ENCODE measurements around the gene TTI1.

The TTI1 gene

DNA sequence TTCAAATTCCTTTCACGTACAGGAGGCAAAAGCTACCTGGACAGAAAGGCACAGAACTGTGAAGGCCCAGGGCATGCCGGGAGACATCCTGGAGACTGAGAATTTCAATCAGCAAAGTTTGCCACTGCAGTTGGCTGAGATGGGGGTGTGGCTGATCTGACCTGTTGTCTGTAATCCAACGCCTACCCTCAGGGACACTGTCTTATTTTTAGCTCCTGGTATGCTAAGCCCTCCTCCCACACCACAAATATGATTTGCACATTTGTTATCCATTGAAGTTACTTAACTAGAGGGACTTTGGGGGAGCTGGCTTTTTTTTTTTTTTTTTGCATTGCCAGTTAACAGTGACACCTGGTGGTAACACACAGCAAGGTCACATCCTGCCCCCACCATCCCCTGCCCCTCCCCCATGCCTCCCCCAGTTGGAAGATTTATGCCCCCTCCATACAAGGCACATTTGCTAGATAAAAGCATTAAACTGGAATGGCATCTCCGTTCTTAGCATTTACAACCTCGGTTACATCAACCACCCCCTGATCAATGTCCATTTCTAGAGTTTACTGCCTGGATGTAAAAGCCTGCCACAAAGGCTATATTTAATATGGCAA is 40.4 kb downstream of the TTI1 start:
- Histone ChIP-seq H3K4me2 (ENCODE audit: low read length) (no peak overlapping the region), H3K9ac (no peak overlapping the region), H2AFZ (no peak overlapping the region), H3K36me3 (ENCODE audit: control insufficient read depth, insufficient read depth, low read length) (no peaks in the 10 kb centered on the region), H3K4me3 (ENCODE audit: low read depth, low read length) (no peak overlapping the region), H3K9me3 (ENCODE audit: control insufficient read depth, low read length) (no peaks in the 10 kb centered on the region), H3K79me2 (no peaks in the 10 kb centered on the region), H3K4me1 (peaks cover 12% of the 10 kb centered on the region), H3K27me3 (ENCODE audit: control insufficient read depth, insufficient read depth, low read length) (no peaks in the 10 kb centered on the region), H3K27ac (no peak overlapping the region)
- TF ChIP-seq, protein P1, sequence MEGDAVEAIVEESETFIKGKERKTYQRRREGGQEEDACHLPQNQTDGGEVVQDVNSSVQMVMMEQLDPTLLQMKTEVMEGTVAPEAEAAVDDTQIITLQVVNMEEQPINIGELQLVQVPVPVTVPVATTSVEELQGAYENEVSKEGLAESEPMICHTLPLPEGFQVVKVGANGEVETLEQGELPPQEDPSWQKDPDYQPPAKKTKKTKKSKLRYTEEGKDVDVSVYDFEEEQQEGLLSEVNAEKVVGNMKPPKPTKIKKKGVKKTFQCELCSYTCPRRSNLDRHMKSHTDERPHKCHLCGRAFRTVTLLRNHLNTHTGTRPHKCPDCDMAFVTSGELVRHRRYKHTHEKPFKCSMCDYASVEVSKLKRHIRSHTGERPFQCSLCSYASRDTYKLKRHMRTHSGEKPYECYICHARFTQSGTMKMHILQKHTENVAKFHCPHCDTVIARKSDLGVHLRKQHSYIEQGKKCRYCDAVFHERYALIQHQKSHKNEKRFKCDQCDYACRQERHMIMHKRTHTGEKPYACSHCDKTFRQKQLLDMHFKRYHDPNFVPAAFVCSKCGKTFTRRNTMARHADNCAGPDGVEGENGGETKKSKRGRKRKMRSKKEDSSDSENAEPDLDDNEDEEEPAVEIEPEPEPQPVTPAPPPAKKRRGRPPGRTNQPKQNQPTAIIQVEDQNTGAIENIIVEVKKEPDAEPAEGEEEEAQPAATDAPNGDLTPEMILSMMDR (IDR thresholded peaks at IDR 0.05), result peak; percentile 42

DNA sequence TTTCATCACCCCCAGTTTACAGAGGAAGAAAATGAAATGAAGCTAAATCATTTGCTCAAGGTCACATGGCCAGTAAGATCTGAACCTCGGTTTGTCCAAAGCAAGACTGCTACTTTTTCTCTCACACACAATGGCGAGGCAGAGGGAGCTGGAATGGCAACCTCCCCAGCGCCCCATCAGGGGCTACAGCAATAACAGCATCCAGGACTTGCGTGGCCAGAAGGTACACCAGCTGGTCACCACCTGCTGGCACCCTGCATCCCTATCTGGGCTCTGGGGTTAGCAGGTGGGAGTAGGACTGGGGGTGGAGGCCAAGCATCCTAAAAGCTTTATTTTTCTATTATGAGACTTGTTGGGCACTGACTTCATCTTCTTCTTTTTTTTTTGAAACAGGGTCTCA is 41.3 kb downstream of the TTI1 start:
- TF ChIP-seq, protein P1 (IDR thresholded peaks at IDR 0.05), result no peak
- no peak overlapping the region for H3K4me2 ChIP-seq (ENCODE audit: low read length)
- H3K27ac ChIP-seq, result no peak overlapping the region
- no peak overlapping the region for H3K4me3 ChIP-seq (ENCODE audit: low read depth, low read length)
- no peak overlapping the region for H3K9ac ChIP-seq
- no peaks in the 10 kb centered on the region for H3K79me2 ChIP-seq
- H3K27me3 ChIP-seq (ENCODE audit: control insufficient read depth, insufficient read depth, low read length), result no peaks in the 10 kb centered on the region
- no peak overlapping the region for H2AFZ ChIP-seq
- no peaks in the 10 kb centered on the region for H3K9me3 ChIP-seq (ENCODE audit: control insufficient read depth, low read length)
- H3K36me3 ChIP-seq (ENCODE audit: control insufficient read depth, insufficient read depth, low read length), result no peaks in the 10 kb centered on the region
- peaks cover 12% of the 10 kb centered on the region for H3K4me1 ChIP-seq

DNA sequence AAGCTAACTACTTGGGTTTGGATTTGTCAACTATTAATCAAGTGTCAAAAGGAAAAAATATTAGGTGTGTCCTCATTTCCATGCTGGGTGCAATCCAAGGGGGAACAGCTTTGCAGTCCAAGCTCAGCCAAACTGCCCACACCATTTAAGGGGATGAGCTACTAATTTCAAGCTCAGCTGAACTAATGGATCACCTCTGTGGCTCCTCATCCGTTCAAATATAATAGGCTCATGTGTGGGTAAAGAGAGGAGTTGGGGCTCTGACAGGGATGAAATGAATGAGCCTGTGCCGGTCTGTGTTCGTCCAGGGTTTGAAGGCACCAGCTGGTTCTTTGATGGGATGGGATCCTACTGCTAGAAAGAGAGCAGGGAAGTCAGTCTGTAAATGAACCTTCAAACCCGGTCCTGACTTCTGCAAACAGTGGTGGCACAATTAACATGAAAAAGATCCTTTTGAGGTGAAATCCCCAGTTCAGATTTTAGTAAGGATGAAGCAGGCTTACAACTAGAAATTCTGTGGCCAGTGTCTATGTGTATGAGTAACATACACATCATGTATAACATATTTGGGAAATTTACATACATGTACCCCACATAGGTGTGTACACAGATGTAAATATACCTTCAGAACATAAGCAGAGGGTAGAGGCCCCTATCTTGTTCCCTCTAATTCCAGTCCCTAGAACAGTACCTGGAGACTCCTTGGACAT is 41.9 kb downstream of the TTI1 start:
- TF ChIP-seq, protein P1 (IDR thresholded peaks at IDR 0.05), result no peak

DNA sequence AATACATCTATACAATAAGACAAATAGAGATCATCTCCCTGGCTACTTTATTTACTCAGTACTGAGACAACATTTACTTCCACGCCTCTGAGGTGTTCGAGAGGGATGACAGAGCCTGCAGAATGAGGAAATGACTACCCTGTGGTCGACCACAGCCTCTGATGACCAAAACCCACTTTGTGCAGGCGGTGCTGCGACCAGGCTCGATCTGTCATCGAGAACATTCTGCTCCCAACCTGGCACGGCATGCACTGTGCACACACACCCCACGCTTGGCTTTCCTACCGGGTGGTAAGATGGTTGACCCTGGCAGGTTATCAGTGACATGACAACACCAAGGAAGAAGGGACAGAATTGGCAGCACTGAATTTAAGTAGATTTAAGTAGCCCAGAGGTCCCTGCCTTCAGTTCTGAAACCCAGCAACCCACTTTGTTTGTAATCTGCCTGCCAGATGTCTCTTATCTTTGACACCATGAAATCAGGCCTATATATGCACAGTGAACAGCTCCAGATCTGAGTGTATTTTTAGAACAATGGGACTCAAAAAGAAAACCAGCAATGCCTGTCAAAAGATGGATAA is 42.6 kb downstream of the TTI1 start:
- no peaks in the 10 kb centered on the region for H3K27me3 ChIP-seq (ENCODE audit: control insufficient read depth, insufficient read depth, low read length)
- no peak overlapping the region for H3K27ac ChIP-seq
- TF ChIP-seq, protein P1 (IDR thresholded peaks at IDR 0.05), result no peak
- H3K36me3 ChIP-seq (ENCODE audit: control insufficient read depth, insufficient read depth, low read length), result no peaks in the 10 kb centered on the region
- no peak overlapping the region for H3K9ac ChIP-seq
- H3K4me3 ChIP-seq (ENCODE audit: low read depth, low read length), result no peak overlapping the region
- H3K9me3 ChIP-seq (ENCODE audit: control insufficient read depth, low read length), result no peaks in the 10 kb centered on the region
- H3K4me1 ChIP-seq, result peaks cover 2% of the 10 kb centered on the region
- no peak overlapping the region for H3K4me2 ChIP-seq (ENCODE audit: low read length)
- H3K79me2 ChIP-seq, result no peaks in the 10 kb centered on the region
- no peak overlapping the region for H2AFZ ChIP-seq

More for the DNA sequence above, 41.9 kb downstream of the TTI1 start:
- Histone ChIP-seq H3K27me3 (ENCODE audit: control insufficient read depth, insufficient read depth, low read length) (no peaks in the 10 kb centered on the region), H3K9me3 (ENCODE audit: control insufficient read depth, low read length) (no peaks in the 10 kb centered on the region), H2AFZ (no peak overlapping the region), H3K4me3 (ENCODE audit: low read depth, low read length) (no peak overlapping the region), H3K27ac (no peak overlapping the region), H3K36me3 (ENCODE audit: control insufficient read depth, insufficient read depth, low read length) (no peaks in the 10 kb centered on the region), H3K9ac (no peak overlapping the region), H3K4me2 (ENCODE audit: low read length) (no peak overlapping the region), H3K79me2 (no peaks in the 10 kb centered on the region), H3K4me1 (peaks cover 7% of the 10 kb centered on the region)

All from parathyroid adenoma (tissue), 2 donors.